ENCODE results near the gene IGSF10.

IGSF10 gene

GRCh38 chr3:151459358-151459757, 1.5 kb downstream of the IGSF10 start (continued):
- TF ChIP-seq ZNF8 (CRISPR knock-in tag; IDR thresholded peaks at IDR 0.05) (no peak), CSDC2 (CRISPR knock-in tag; IDR thresholded peaks at IDR 0.05) (no peak)

- TF ChIP-seq ZFP30 (CRISPR knock-in tag; IDR thresholded peaks at IDR 0.05) (no peak), ZFP3 (CRISPR knock-in tag; IDR thresholded peaks at IDR 0.05) (no peak), CSRNP3 (CRISPR knock-in tag; IDR thresholded peaks at IDR 0.05) (no peak), ESRRG (CRISPR knock-in tag; IDR thresholded peaks at IDR 0.05) (no peak)
- no peak for ATAC-seq
These were observed 4.8 kb downstream of the IGSF10 start for GRCh38 chr3:151456065-151456464.

DNA sequence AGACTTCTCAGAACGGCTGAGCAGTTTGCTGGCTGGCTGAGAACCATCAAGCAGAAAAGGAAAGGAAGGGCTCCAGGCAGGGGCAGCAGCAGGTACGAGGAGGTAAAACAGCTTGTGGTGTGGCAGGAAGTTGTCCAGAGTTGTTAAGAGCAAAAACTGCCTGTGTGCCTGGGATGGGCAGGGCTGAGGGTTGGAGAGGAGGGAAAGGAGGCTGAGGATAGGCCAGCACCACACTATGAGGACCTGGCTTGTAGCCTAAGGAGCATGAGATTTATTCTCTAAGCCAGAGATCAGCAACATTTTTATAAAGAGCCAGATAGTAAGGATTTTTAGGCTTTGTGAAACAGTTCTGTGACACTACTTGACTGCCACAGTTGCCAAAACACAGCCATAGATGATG, 8.0 kb downstream of the IGSF10 start:
- no peak for TF ChIP-seq ZNF565 (CRISPR knock-in tag; conservative IDR thresholded peaks at IDR 0.05; ENCODE audit: low read depth)
- TF ChIP-seq, protein P1, sequence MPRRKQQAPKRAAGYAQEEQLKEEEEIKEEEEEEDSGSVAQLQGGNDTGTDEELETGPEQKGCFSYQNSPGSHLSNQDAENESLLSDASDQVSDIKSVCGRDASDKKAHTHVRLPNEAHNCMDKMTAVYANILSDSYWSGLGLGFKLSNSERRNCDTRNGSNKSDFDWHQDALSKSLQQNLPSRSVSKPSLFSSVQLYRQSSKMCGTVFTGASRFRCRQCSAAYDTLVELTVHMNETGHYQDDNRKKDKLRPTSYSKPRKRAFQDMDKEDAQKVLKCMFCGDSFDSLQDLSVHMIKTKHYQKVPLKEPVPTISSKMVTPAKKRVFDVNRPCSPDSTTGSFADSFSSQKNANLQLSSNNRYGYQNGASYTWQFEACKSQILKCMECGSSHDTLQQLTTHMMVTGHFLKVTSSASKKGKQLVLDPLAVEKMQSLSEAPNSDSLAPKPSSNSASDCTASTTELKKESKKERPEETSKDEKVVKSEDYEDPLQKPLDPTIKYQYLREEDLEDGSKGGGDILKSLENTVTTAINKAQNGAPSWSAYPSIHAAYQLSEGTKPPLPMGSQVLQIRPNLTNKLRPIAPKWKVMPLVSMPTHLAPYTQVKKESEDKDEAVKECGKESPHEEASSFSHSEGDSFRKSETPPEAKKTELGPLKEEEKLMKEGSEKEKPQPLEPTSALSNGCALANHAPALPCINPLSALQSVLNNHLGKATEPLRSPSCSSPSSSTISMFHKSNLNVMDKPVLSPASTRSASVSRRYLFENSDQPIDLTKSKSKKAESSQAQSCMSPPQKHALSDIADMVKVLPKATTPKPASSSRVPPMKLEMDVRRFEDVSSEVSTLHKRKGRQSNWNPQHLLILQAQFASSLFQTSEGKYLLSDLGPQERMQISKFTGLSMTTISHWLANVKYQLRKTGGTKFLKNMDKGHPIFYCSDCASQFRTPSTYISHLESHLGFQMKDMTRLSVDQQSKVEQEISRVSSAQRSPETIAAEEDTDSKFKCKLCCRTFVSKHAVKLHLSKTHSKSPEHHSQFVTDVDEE (CRISPR knock-in tag; IDR thresholded peaks at IDR 0.05) = no peak
- TF ChIP-seq BACH2 (CRISPR knock-in tag; IDR thresholded peaks at IDR 0.05; ENCODE audit: borderline replicate concordance) = no peak
- no peak for TF ChIP-seq CSRNP3 (CRISPR knock-in tag; IDR thresholded peaks at IDR 0.05)
- no peak for TF ChIP-seq ZC3H10 (CRISPR knock-in tag; IDR thresholded peaks at IDR 0.05)
- TF ChIP-seq PPARA (CRISPR knock-in tag; IDR thresholded peaks at IDR 0.05; ENCODE audit: borderline replicate concordance) = no peak
- no peak for TF ChIP-seq ISL1 (CRISPR knock-in tag; IDR thresholded peaks at IDR 0.05)
- no peak for TF ChIP-seq ZNF70 (CRISPR knock-in tag; IDR thresholded peaks at IDR 0.05)
- no peak for TF ChIP-seq GLIS3 (CRISPR knock-in tag; IDR thresholded peaks at IDR 0.05)
- no peak for TF ChIP-seq RARB (CRISPR knock-in tag; IDR thresholded peaks at IDR 0.05)
- TF ChIP-seq ZNF8 (CRISPR knock-in tag; IDR thresholded peaks at IDR 0.05) = no peak
- no peak for TF ChIP-seq ZFP30 (CRISPR knock-in tag; IDR thresholded peaks at IDR 0.05)
- no peak for TF ChIP-seq CREB5 (CRISPR knock-in tag; IDR thresholded peaks at IDR 0.05; ENCODE audit: low read depth)
- TF ChIP-seq CSDC2 (CRISPR knock-in tag; IDR thresholded peaks at IDR 0.05) = no peak
- no peak for TF ChIP-seq SNAI2 (CRISPR knock-in tag; IDR thresholded peaks at IDR 0.05)
- TF ChIP-seq PATZ1 (CRISPR knock-in tag; IDR thresholded peaks at IDR 0.05; ENCODE audit: borderline replicate concordance) = no peak
- no peak for TF ChIP-seq OSR1 (CRISPR knock-in tag; IDR thresholded peaks at IDR 0.05)
- TF ChIP-seq, protein P2, sequence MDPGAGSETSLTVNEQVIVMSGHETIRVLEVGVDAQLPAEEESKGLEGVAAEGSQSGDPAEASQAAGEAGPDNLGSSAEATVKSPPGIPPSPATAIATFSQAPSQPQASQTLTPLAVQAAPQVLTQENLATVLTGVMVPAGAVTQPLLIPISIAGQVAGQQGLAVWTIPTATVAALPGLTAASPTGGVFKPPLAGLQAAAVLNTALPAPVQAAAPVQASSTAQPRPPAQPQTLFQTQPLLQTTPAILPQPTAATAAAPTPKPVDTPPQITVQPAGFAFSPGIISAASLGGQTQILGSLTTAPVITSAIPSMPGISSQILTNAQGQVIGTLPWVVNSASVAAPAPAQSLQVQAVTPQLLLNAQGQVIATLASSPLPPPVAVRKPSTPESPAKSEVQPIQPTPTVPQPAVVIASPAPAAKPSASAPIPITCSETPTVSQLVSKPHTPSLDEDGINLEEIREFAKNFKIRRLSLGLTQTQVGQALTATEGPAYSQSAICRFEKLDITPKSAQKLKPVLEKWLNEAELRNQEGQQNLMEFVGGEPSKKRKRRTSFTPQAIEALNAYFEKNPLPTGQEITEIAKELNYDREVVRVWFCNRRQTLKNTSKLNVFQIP (CRISPR knock-in tag; IDR thresholded peaks at IDR 0.05; ENCODE audit: borderline replicate concordance, low read depth) = no peak

More for the DNA sequence above, 8.0 kb downstream of the IGSF10 start:
- ATAC-seq = no peak
